PFSK-1 (cell line): ENCODE results near the gene CTIF.

Source experiments
- FOXP2 ChIP-seq: optimal IDR thresholded peaks from 2 replicates; pipeline ENCODE3; 2011; ENCODE audit warnings: borderline replicate concordance, control low read depth, inconsistent platforms; ENCODE audit not compliant: insufficient read depth; ENCODE audit errors: extremely low read length, extremely low read depth
- POLR2AphosphoS5 ChIP-seq: IDR thresholded peaks from 2 replicates; pipeline ENCODE4 v1.6.1; 2012; ENCODE audit warnings: low read depth, mild to moderate bottlenecking, control low read depth, low read length, moderate library complexity
- REST ChIP-seq, 2 experiments: IDR thresholded peaks; 2 replicates each; pipeline versions ENCODE4 v1.6.1 to v1.8.0; 2011 to 2012; ENCODE audit warnings: low read depth in 2 of 2, low read length in 2 of 2, control low read depth in 1 of 2, inconsistent platforms in 1 of 2, mild to moderate bottlenecking in 1 of 2, moderate library complexity in 1 of 2; ENCODE audit not compliant: insufficient read depth in 1 of 2
- SIN3A ChIP-seq: IDR thresholded peaks from 2 replicates; pipeline ENCODE4 v1.6.1; 2012; ENCODE audit warnings: mild to moderate bottlenecking, low read length, moderate library complexity, borderline replicate concordance; ENCODE audit not compliant: insufficient read depth
- TAF1 ChIP-seq: IDR thresholded peaks from 2 replicates; pipeline ENCODE4 v1.6.1; 2012; ENCODE audit warnings: low read length, control low read depth, borderline replicate concordance; ENCODE audit not compliant: insufficient read depth

Gene CTIF

GRCh38 chr18:48574667-48575300, 36.0 kb downstream of the CTIF start:
- TF ChIP-seq FOXP2 (no peak), REST (IDR thresholded peaks at IDR 0.05; ENCODE audit: insufficient read depth in 1 of 2, low read depth in 2 of 2, low read length in 2 of 2) (no peak)

- TF ChIP-seq POLR2AphosphoS5, result no peak
- TF ChIP-seq FOXP2, result no peak
- no peak for TF ChIP-seq TAF1
- TF ChIP-seq REST (IDR thresholded peaks at IDR 0.05; ENCODE audit: insufficient read depth in 1 of 2, low read depth in 2 of 2, low read length in 2 of 2), result no peak
- no peak for TF ChIP-seq SIN3A
These were observed 36.4 kb downstream of the CTIF start for GRCh38 chr18:48575301-48575657.

- no peak for TF ChIP-seq SIN3A
- no peak for TF ChIP-seq POLR2AphosphoS5
- TF ChIP-seq REST (IDR thresholded peaks at IDR 0.05; ENCODE audit: insufficient read depth in 1 of 2, low read depth in 2 of 2, low read length in 2 of 2), result no peak
- no peak for TF ChIP-seq FOXP2
- TF ChIP-seq TAF1, result no peak
These were observed 37.0 kb downstream of the CTIF start for GRCh38 chr18:48575658-48576456.

- TF ChIP-seq FOXP2 (no peak), SIN3A (no peak), REST (IDR thresholded peaks at IDR 0.05; ENCODE audit: insufficient read depth in 1 of 2, low read depth in 2 of 2, low read length in 2 of 2) (no peak), TAF1 (no peak), POLR2AphosphoS5 (no peak)
These were observed 37.6 kb downstream of the CTIF start for GRCh38 chr18:48576457-48576771.
